Activated CD8-positive, alpha-beta memory T cell treated with anti-CD3 and anti-CD28 coated beads for 1 hour (primary cell): Measurements from ENCODE around the gene MEGF11.
"Not testable (repeated sequence)": the region's sequence is repeated elsewhere in the genome, so short reads cannot be mapped to it uniquely, and the experiment has no call there.

Experiments used
- DNase-seq, 2 donors: peaks; one replicate each; pipeline ENCODE4 v3.0.0-alpha.2; 2020; ENCODE audit warnings: low read depth in 1 of 2; ENCODE audit errors: extremely low read depth in 1 of 2

MEGF11 gene

GRCh38 chr15:66276546-66276945 is 23.0 kb upstream of the MEGF11 start:
- DNase-seq = no peak

- DNase-seq = no peak
These were observed 21.8 kb upstream of the MEGF11 start for GRCh38 chr15:66275352-66275751.

GRCh38 chr15:66270932-66271331 is 17.4 kb upstream of the MEGF11 start:
- DNase-seq = no peak

GRCh38 chr15:66269326-66270090 is 16.0 kb upstream of the MEGF11 start:
- DNase-seq = no peak

- no peak for DNase-seq
These were observed 11.4 kb upstream of the MEGF11 start for GRCh38 chr15:66264859-66265513.

GRCh38 chr15:66262837-66263236 is 9.3 kb upstream of the MEGF11 start:
- DNase-seq = not testable (repeated sequence)

- no peak for DNase-seq
These were observed 7.5 kb upstream of the MEGF11 start for GRCh38 chr15:66261056-66261455.

- no peak for DNase-seq
These were observed 3.1 kb upstream of the MEGF11 start for GRCh38 chr15:66256692-66257091.

- DNase-seq = no peak
These were observed 1.6 kb upstream of the MEGF11 start for GRCh38 chr15:66254951-66255676.

GRCh38 chr15:66254089-66254950 is 770 bp upstream of the MEGF11 start:
- DNase-seq = no peak

- no peak for DNase-seq
These were observed 699 bp downstream of the MEGF11 start for GRCh38 chr15:66252685-66253417.

GRCh38 chr15:66251790-66252684 is 1.5 kb downstream of the MEGF11 start:
- peak in 1 of 2 donors; percentile 27 for DNase-seq

GRCh38 chr15:66251065-66251789 is 2.3 kb downstream of the MEGF11 start:
- DNase-seq = no peak

GRCh38 chr15:66249605-66250174 is 3.9 kb downstream of the MEGF11 start:
- no peak for DNase-seq

- no peak for DNase-seq
These were observed 6.6 kb downstream of the MEGF11 start for GRCh38 chr15:66246937-66247336.

- not testable (repeated sequence) for DNase-seq
These were observed 7.7 kb downstream of the MEGF11 start for GRCh38 chr15:66245832-66246231.

- DNase-seq = no peak
These were observed 11.7 kb downstream of the MEGF11 start for GRCh38 chr15:66241908-66242285.
